Activated CD4-positive, CD25-positive, alpha-beta regulatory T cell (primary cell): ENCODE results near the gene VPS26B.
"Not testable (repeated sequence)": the region's sequence is repeated elsewhere in the genome, so short reads cannot be mapped to it uniquely, and the experiment has no call there.

Source experiments
- DNase-seq, 4 experiments: peaks; one replicate each; lab custom pipeline; 2025; lab: John Stamatoyannopoulos, UW

The VPS26B gene

GRCh38 chr11:134223836-134224709, at the start of gene VPS26B, which contains the start of gene NCAPD3:
VPS26B (plus strand) TSS chr11:134224671; CDS start chr11:134225123, 452 bp downstream.
NCAPD3 (minus strand) TSS chr11:134223967; CDS start chr11:134223926, 41 bp downstream.
- DNase-seq: peak; percentile 89 to 95 (median 92)

GRCh38 chr11:134176284-134176683, 48.2 kb upstream of the VPS26B start:
- no peak for DNase-seq

- no peak for DNase-seq
These were observed 46.3 kb upstream of the VPS26B start for GRCh38 chr11:134178032-134178674.

GRCh38 chr11:134181707-134182106, 42.8 kb upstream of the VPS26B start:
- DNase-seq: no peak

GRCh38 chr11:134188092-134188491, 36.4 kb upstream of the VPS26B start:
- not testable (repeated sequence) for DNase-seq

DNA sequence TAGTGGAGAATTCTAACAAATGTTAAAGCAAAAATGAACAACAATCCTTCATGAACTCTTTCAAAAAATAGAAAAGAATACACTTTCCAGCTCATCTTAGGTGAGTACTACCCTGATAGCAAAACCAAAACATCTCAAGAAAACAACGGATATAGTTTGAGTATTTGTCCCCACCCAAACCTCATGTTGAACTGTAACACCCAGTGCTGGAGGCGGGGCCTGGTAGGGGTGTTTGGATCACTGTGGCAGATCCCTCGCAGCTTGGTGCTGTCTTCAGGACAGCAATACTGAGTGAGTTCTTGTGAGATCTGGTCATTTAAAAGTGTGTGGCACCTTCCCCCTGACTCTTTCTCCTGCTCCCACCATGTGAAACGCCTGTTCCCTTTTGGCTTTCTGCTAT, 27.7 kb upstream of the VPS26B start:
- DNase-seq: no peak

GRCh38 chr11:134199531-134199930, 24.9 kb upstream of the VPS26B start:
- no peak for DNase-seq

- DNase-seq: no peak
These were observed 23.8 kb upstream of the VPS26B start for GRCh38 chr11:134200688-134201087.

GRCh38 chr11:134202661-134203060, 21.8 kb upstream of the VPS26B start:
- DNase-seq: no peak

- no peak for DNase-seq
These were observed 18.7 kb upstream of the VPS26B start for GRCh38 chr11:134205729-134206128.

DNA sequence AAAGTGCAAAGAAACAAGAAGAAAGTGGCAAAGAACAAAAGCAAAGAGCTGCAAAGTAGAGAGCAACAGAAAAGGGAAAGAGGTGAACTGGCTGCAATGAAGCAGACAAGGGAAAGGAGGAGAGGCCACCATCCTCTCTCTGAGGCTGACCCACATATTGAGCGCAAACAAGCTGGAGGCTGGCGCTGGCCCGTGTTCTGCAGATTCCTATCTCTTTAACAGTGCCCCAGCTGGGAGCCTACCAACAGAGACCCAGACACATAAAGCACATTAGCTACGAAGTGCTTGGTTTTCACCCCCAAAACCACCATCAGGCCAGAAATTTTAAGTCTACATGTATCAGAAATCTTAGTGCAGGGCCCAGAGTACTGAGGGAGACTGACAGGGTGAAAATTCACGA, 18.3 kb upstream of the VPS26B start:
- no peak for DNase-seq

- peak; percentile 20 to 42 (median 30) for DNase-seq
These were observed 16.8 kb upstream of the VPS26B start for GRCh38 chr11:134207538-134208239.

DNA sequence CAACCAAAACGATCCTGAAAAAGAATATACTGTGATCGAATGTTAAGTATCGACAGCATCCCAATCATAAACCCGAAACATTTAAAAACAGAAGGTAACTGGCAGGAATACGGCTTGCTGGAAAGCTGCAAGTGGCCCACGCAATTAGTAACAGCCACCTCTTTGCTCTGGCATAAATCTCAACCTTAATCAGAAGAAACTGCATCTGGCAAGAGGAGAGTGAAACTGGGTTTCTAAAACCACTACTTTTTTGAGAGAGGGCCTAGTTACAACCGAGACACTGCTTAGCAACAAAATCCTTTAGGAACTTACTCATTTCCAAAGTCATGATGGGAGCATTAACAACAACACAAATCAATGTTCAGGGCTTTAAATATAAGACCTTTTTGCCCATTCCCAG, 8.6 kb upstream of the VPS26B start:
- no peak for DNase-seq

DNA sequence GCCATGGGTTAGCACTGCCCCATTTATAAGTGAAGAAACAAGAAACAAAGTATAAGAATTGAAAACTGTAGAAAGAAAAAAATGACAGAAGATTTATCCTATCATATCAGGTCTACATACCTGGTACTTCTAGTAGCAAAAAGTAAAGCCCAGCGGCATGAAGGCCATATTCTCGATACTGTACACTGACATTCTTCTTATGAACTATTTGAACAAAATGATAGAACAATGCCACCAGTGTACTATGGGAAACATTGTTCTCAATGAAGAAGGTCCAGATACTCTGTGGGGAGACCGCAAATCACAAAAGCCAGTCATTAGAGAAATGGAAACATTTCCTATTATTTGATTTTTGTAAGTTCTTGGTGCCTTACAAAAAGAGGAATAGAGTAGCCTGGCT, 7.7 kb upstream of the VPS26B start:
- DNase-seq: no peak

GRCh38 chr11:134223121-134223520, 1.4 kb upstream of the VPS26B start:
- no peak for DNase-seq

- DNase-seq: peak; percentile 18 to 36 (median 22)
These were observed 516 bp downstream of the VPS26B start for GRCh38 chr11:134224710-134225664.

- DNase-seq: no peak
These were observed 2.4 kb downstream of the VPS26B start for GRCh38 chr11:134226806-134227325.

DNA sequence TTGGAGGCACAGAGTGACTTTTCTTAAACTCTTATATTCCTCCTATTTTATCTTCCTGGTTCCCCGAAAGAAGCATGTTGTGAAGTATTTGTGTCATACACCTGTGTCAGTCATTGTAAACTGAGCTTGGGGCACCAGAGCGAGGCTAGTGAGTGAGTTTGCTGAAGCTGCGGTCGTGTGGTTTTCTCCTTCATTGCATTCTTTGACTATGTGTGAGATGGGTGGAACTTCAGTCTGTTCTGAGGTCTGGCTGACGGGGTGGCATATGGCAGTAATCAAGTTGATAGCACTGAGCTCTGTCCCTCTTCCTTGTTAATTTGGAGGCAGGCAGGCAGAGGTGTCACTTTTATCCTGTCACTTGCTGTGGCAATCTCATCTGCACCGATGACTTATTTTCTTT, 4.2 kb downstream of the VPS26B start:
- no peak for DNase-seq

DNA sequence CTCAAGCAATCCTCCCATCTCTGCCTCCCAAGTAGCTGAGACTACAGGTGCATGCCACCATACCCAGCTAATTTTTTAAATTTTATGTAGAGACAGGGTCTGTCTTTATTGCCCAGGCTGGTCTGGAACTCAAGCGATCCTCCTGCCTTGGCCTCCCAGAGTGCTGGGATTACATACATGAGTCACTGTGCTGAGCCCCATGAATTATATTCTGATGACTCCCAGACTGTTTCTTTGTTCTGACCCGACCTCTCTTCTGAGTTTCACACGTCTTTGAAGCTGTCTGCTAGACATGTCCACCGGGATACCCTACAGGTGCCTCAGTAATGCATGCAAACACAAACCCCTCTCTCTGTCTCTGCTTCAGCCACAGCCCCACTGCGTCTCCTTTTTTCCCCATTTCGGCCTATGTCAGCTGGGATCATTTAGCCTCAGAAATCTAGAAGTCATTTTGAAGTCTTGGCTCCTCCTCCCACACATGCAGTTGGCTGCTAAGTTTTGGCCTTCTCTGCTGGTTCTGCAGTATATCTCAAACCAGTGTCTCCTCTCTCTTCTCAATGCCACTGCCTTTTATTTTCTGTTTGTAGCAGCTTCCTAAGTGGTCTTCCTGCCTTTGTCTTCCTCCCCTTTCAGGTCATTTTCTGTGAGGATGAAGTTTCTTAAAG, 4.8 kb downstream of the VPS26B start:
- DNase-seq: no peak

DNA sequence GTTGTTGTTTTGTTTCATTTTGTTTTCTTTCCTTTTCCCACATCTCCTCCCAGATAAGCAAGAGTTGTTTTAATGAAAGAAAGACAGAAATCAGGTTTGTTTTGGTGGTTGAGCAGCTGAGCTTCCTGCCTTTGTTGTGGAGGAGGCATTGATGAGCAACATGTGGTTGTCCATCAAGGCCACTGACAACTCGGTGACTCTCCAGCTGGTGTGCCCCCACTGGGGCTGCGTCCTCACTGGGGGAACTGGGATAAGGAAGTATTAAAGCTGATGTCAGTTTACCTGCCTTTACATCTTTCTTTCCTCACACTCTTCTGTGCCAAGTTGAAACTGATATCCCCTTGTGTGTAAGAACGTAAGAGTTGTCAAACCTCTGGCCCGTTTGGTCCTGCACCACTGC, 5.9 kb downstream of the VPS26B start:
- no peak for DNase-seq
